Naive thymus-derived CD4-positive, alpha-beta T cell (primary cell): Measurements from ENCODE around the gene HOMER2. TPM values are rescaled to one million over a fixed set of nuclear protein-coding genes. Genes with fewer than 3 reads are reported as not detected.
A peak's percentile ranks its signal among the peaks of the same experiment; 100 is the strongest.

ENCODE experiments used
- ATAC-seq: fragments of 150-1000 bp; cut with Tn5 transposase; 2 replicates; pipeline ENCODE4 v1.10.0; 2021; ENCODE audit warnings: mild to moderate bottlenecking, moderate library complexity
- CTCF ChIA-PET: fragments of 350-600 bp; sonication (Branson Sonifier 250); formaldehyde crosslinking; loops from one replicate; lab custom pipeline; 2021; ENCODE audit warnings: antibody characterized with exemption; lab: Charles Lee
- POLR2A ChIA-PET: fragments of 350-600 bp; sonication (Branson Sonifier 250); formaldehyde crosslinking; loops from one replicate; lab custom pipeline; 2021; ENCODE audit warnings: antibody characterized with exemption, inconsistent platforms; lab: Charles Lee
- DNase-seq, 9 donors: peaks; one replicate each; pipeline versions ENCODE4 v3.0.0 to v3.0.0-alpha.2; 2020 to 2022; ENCODE audit warnings: mixed read lengths in 1 of 9
- H3K27ac ChIP-seq: one replicate; pipeline ENCODE4 v1.7.0; 2013; ENCODE audit warnings: mild to moderate bottlenecking, low read depth, low read length, moderate library complexity
- H3K27me3 ChIP-seq, 2 donors: one replicate each; pipeline ENCODE4 v1.7.0; 2013; ENCODE audit warnings: low read length in 2 of 2, mild to moderate bottlenecking in 2 of 2, moderate library complexity in 2 of 2; ENCODE audit not compliant: control insufficient read depth in 2 of 2, insufficient read depth in 2 of 2
- H3K36me3 ChIP-seq, 3 experiments: 1 replicate in 2 of 3; 2 replicates in 1 of 3; pipeline ENCODE4 v1.7.0; 2013; ENCODE audit warnings: low read length in 3 of 3, mild to moderate bottlenecking in 3 of 3, moderate library complexity in 1 of 3; ENCODE audit not compliant: insufficient read depth in 3 of 3, control insufficient read depth in 2 of 3
- H3K4me1 ChIP-seq, 2 donors: one replicate each; pipeline ENCODE4 v1.7.0; 2013; ENCODE audit warnings: low read length in 2 of 2, mild to moderate bottlenecking in 2 of 2, moderate library complexity in 1 of 2; ENCODE audit not compliant: control insufficient read depth in 2 of 2, insufficient read depth in 2 of 2
- H3K4me3 ChIP-seq: 2 replicates; pipeline ENCODE4 v1.7.0; 2013; ENCODE audit warnings: mild to moderate bottlenecking, low read length
- H3K9me3 ChIP-seq, 3 experiments: 1 replicate in 2 of 3; 2 replicates in 1 of 3; pipeline ENCODE4 v1.7.0; 2013; ENCODE audit warnings: low read length in 3 of 3; ENCODE audit not compliant: control insufficient read depth in 2 of 3
- H3K27ac Mint-ChIP-seq, 9 donors: one replicate each; pipeline ENCODE4 v1.8.0; 2020 to 2022; ENCODE audit warnings: mixed read lengths in 9 of 9, mild to moderate bottlenecking in 8 of 9, moderate library complexity in 5 of 9, inconsistent platforms in 2 of 9
- H3K27me3 Mint-ChIP-seq, 5 donors: one replicate each; pipeline ENCODE4 v1.8.0; 2021 to 2022; ENCODE audit warnings: mixed read lengths in 5 of 5, mild to moderate bottlenecking in 1 of 5
- H3K36me3 Mint-ChIP-seq, 5 donors: one replicate each; pipeline ENCODE4 v1.8.0; 2020 to 2022; ENCODE audit warnings: mixed read lengths in 5 of 5, mild to moderate bottlenecking in 3 of 5, inconsistent platforms in 1 of 5
- H3K4me1 Mint-ChIP-seq, 7 donors: one replicate each; pipeline ENCODE4 v1.8.0; 2020 to 2022; ENCODE audit warnings: mixed read lengths in 7 of 7, mild to moderate bottlenecking in 3 of 7, inconsistent platforms in 1 of 7
- H3K4me3 Mint-ChIP-seq, 10 donors: one replicate each; pipeline ENCODE4 v1.8.0; 2020 to 2022; ENCODE audit warnings: mild to moderate bottlenecking in 10 of 10, mixed read lengths in 10 of 10, moderate library complexity in 6 of 10, inconsistent platforms in 2 of 10
- H3K9me3 Mint-ChIP-seq, 11 donors: one replicate each; pipeline ENCODE4 v1.8.0; 2020 to 2022; ENCODE audit warnings: mixed read lengths in 11 of 11, mild to moderate bottlenecking in 4 of 11, inconsistent platforms in 1 of 11, moderate library complexity in 1 of 11
- intact Hi-C, 2 donors: fragments of 100-400 bp; cut with micrococcal nuclease; formaldehyde crosslinking; loops; one replicate each; pipeline ENCODE4 v1.15.1; 2023
- polyA plus RNA-seq, 2 donors: library from polyadenylated mRNA; unstranded; fragments of 300-500 nt; fragmentation: Illumina TruSeq; gene quantifications; one replicate each; pipeline ENCODE4 v1.2.3, GENCODE V29; 2021
- total RNA-seq, 6 experiments: library from RNA in 5 of 6; stranded (reverse) in 5 of 6; gene quantifications; 1 replicate in 5 of 6; 2 replicates in 1 of 6; pipeline ENCODE4 v1.2.3 and lab custom pipeline; 2021 to 2026

The HOMER2 gene
- total and polyA plus RNA-seq, 7 experiments from 2014 or later, result 3.8 to 29.1 (median 4.8) TPM

GRCh38 chr15:82843566-82843965, 109.0 kb downstream of the HOMER2 start:
- intact Hi-C loops, result no loop called here
- POLR2A ChIA-PET, result no interaction called here
- Histone ChIP-seq H3K9me3 (no peaks in the 10 kb centered on the region), H3K4me3 (no peak overlapping the region), H3K4me1 (no peaks in the 10 kb centered on the region), H3K36me3 (no peaks in the 10 kb centered on the region), H3K27me3 (no peaks in the 10 kb centered on the region), H3K27ac (no peak overlapping the region)
- Mint-ChIP-seq H3K27ac (no peak overlapping the region), H3K27me3 (peaks cover 0 to 27% (median 0%) of the 10 kb centered on the region in 5 donors), H3K36me3 (peaks cover 0 to 30% (median 4%) of the 10 kb centered on the region in 5 donors), H3K9me3 (peaks cover 0 to 12% (median 0%) of the 10 kb centered on the region in 11 donors), H3K4me1 (peaks cover 5 to 13% (median 9%) of the 10 kb centered on the region in 7 donors), H3K4me3 (no peak overlapping the region)
- ATAC-seq (no peak), DNase-seq (no peak)
- CTCF ChIA-PET, result interaction anchor here (1.3 kb wide), 1 partner anchor 11 kb away, joined by 3 read pairs; no protein-coding TSS in a partner anchor

GRCh38 chr15:82840166-82840565, 112.4 kb downstream of the HOMER2 start:
- H3K4me1 Mint-ChIP-seq, result peaks cover 7 to 12% (median 7%) of the 10 kb centered on the region in 7 donors
- Histone ChIP-seq H3K4me3 (no peak overlapping the region), H3K27ac (no peak overlapping the region), H3K36me3 (peaks cover 4 to 23% (median 14%) of the 10 kb centered on the region in 3 experiments), H3K4me1 (no peaks in the 10 kb centered on the region), H3K27me3 (no peaks in the 10 kb centered on the region), H3K9me3 (no peaks in the 10 kb centered on the region)
- ChIA-PET POLR2A (no interaction called here), CTCF (no interaction called here)
- peaks cover 0 to 17% (median 4%) of the 10 kb centered on the region in 11 donors for H3K9me3 Mint-ChIP-seq
- H3K27me3 Mint-ChIP-seq, result peaks cover 0 to 12% (median 0%) of the 10 kb centered on the region in 5 donors
- DNase-seq (no peak), ATAC-seq (no peak)
- H3K4me3 Mint-ChIP-seq, result no peak overlapping the region
- peaks cover 6 to 59% (median 33%) of the 10 kb centered on the region in 5 donors for H3K36me3 Mint-ChIP-seq
- intact Hi-C loops, result no loop called here
- no peak overlapping the region for H3K27ac Mint-ChIP-seq

GRCh38 chr15:82839136-82839535, 113.4 kb downstream of the HOMER2 start:
- DNase-seq (no peak), ATAC-seq (no peak)
- Mint-ChIP-seq H3K4me3 (no peak overlapping the region), H3K27ac (no peak overlapping the region), H3K9me3 (peaks cover 0 to 17% (median 4%) of the 10 kb centered on the region in 11 donors), H3K36me3 (peaks cover 6 to 60% (median 40%) of the 10 kb centered on the region in 5 donors), H3K27me3 (peaks cover 0 to 6% (median 0%) of the 10 kb centered on the region in 5 donors), H3K4me1 (peaks cover 0 to 6% (median 3%) of the 10 kb centered on the region in 7 donors)
- no peaks in the 10 kb centered on the region for H3K27me3 ChIP-seq
- peaks cover 7 to 33% (median 17%) of the 10 kb centered on the region in 3 experiments for H3K36me3 ChIP-seq
- H3K27ac ChIP-seq, result no peak overlapping the region
- intact Hi-C loops, result no loop called here
- CTCF ChIA-PET, result interaction anchor here (0.7 kb wide), 1 partner anchor 9 kb away, joined by 4 read pairs; no protein-coding TSS in a partner anchor
- no peaks in the 10 kb centered on the region for H3K4me1 ChIP-seq
- H3K9me3 ChIP-seq, result no peaks in the 10 kb centered on the region
- POLR2A ChIA-PET, result no interaction called here
- H3K4me3 ChIP-seq, result no peak overlapping the region

GRCh38 chr15:82838096-82838735, 114.3 kb downstream of the HOMER2 start:
- ChIA-PET POLR2A (no interaction called here), CTCF (interaction anchor here (0.7 kb wide), 1 partner anchor 8 kb away, joined by 4 read pairs; no protein-coding TSS in a partner anchor)
- H3K4me3 Mint-ChIP-seq, result no peak overlapping the region
- Histone ChIP-seq H3K4me3 (no peak overlapping the region), H3K27ac (no peak overlapping the region), H3K9me3 (no peaks in the 10 kb centered on the region), H3K36me3 (peaks cover 12 to 39% (median 19%) of the 10 kb centered on the region in 3 experiments), H3K27me3 (no peaks in the 10 kb centered on the region), H3K4me1 (no peaks in the 10 kb centered on the region)
- intact Hi-C loops, result no loop called here
- H3K36me3 Mint-ChIP-seq, result peaks cover 6 to 59% (median 45%) of the 10 kb centered on the region in 5 donors
- DNase-seq, result no peak
- peak; percentile 26 for ATAC-seq
- H3K4me1 Mint-ChIP-seq, result peaks cover 0 to 8% (median 4%) of the 10 kb centered on the region in 7 donors
- H3K27me3 Mint-ChIP-seq, result no peaks in the 10 kb centered on the region
- peak overlapping the region in 2 of 9 donors; percentile 4 to 45 for H3K27ac Mint-ChIP-seq
- H3K9me3 Mint-ChIP-seq, result peaks cover 0 to 10% (median 4%) of the 10 kb centered on the region in 11 donors

- H3K9me3 Mint-ChIP-seq, result peaks cover 0 to 6% (median 0%) of the 10 kb centered on the region in 11 donors
- no peaks in the 10 kb centered on the region for H3K9me3 ChIP-seq
- peaks cover 13 to 70% (median 61%) of the 10 kb centered on the region in 5 donors for H3K36me3 Mint-ChIP-seq
- H3K36me3 ChIP-seq, result peaks cover 28 to 67% (median 38%) of the 10 kb centered on the region in 3 experiments
- H3K4me1 Mint-ChIP-seq, result peaks cover 3 to 34% (median 9%) of the 10 kb centered on the region in 7 donors
- DNase-seq (no peak), ATAC-seq (no peak)
- H3K27me3 ChIP-seq, result no peaks in the 10 kb centered on the region
- H3K27ac ChIP-seq, result no peak overlapping the region
- H3K4me3 ChIP-seq, result no peak overlapping the region
- ChIA-PET CTCF (no interaction called here), POLR2A (no interaction called here)
- H3K27me3 Mint-ChIP-seq, result no peaks in the 10 kb centered on the region
- intact Hi-C loops, result no loop called here
- H3K27ac Mint-ChIP-seq, result peak overlapping the region in 1 of 9 donors; percentile 38
- H3K4me3 Mint-ChIP-seq, result no peak overlapping the region
- H3K4me1 ChIP-seq, result no peaks in the 10 kb centered on the region
Measured at GRCh38 chr15:82835391-82835917, 117.1 kb downstream of the HOMER2 start.

GRCh38 chr15:82833362-82833682, 119.2 kb downstream of the HOMER2 start:
- H3K36me3 Mint-ChIP-seq, result peaks cover 25 to 83% (median 73%) of the 10 kb centered on the region in 5 donors
- peaks cover 3 to 50% (median 12%) of the 10 kb centered on the region in 7 donors for H3K4me1 Mint-ChIP-seq
- intact Hi-C loops, result loop anchor here in 1 of 2 donors (5.0 kb wide), 1 partner anchor 169 kb away; no protein-coding TSS in a partner anchor
- H3K9me3 Mint-ChIP-seq, result peaks cover 0 to 6% (median 0%) of the 10 kb centered on the region in 11 donors
- H3K27ac ChIP-seq, result no peak overlapping the region
- no peaks in the 10 kb centered on the region for H3K9me3 ChIP-seq
- ChIA-PET CTCF (interaction anchor here (1.2 kb wide), 1 partner anchor 10 kb away, joined by 3 read pairs; no protein-coding TSS in a partner anchor), POLR2A (no interaction called here)
- no peaks in the 10 kb centered on the region for H3K4me1 ChIP-seq
- H3K4me3 Mint-ChIP-seq, result peak overlapping the region in 1 of 10 donors; percentile 65
- H3K27ac Mint-ChIP-seq, result peak overlapping the region in 3 of 9 donors; percentile 48 to 95 (median 53)
- ATAC-seq (no peak), DNase-seq (no peak)
- no peak overlapping the region for H3K4me3 ChIP-seq
- H3K36me3 ChIP-seq, result peaks cover 39 to 87% (median 41%) of the 10 kb centered on the region in 3 experiments
- no peaks in the 10 kb centered on the region for H3K27me3 Mint-ChIP-seq
- H3K27me3 ChIP-seq, result no peaks in the 10 kb centered on the region
